Right atrium auricular region (tissue), 2 donors: ENCODE data around the gene ZC3H4. TPM values are rescaled to one million over a fixed set of nuclear protein-coding genes. Genes with fewer than 3 reads are reported as not detected.
A peak's percentile ranks its signal among the peaks of the same experiment; 100 is the strongest.

ENCODE experiments used
- DNase-seq: peaks from one replicate; pipeline ENCODE4 v3.0.0-alpha.2; 2019; ENCODE audit warnings: low spot score
- H3K27ac ChIP-seq, 2 donors: fragments of 200-600 bp; sonication (generic); 1 replicate in 1 of 2; 2 replicates in 1 of 2; pipeline ENCODE4 v1.5.1; 2016 to 2019
- H3K27me3 ChIP-seq, 2 donors: fragments of 200-600 bp; sonication (generic); one replicate each; pipeline versions ENCODE4 v1.5.1 to v1.6.0; 2017 to 2019
- H3K36me3 ChIP-seq: fragments of 200-600 bp; sonication (generic); one replicate; pipeline ENCODE4 v1.5.1; 2016
- H3K4me1 ChIP-seq, 2 donors: fragments of 200-600 bp; sonication (generic); one replicate each; pipeline versions ENCODE4 v1.5.1 to v1.6.0; 2017 to 2019
- H3K4me3 ChIP-seq, 2 donors: fragments of 200-600 bp; sonication (generic); 1 replicate in 1 of 2; 2 replicates in 1 of 2; pipeline ENCODE4 v1.5.1; 2017 to 2019; ENCODE audit warnings: mild to moderate bottlenecking in 1 of 2, moderate library complexity in 1 of 2
- H3K9me3 ChIP-seq, 2 donors: fragments of 200-600 bp; sonication (generic); one replicate each; pipeline ENCODE4 v1.5.1; 2019
- CTCF ChIP-seq, 2 donors: fragments of 200-600 bp; sonication (generic); IDR thresholded peaks; one replicate each; pipeline ENCODE4 v1.5.1; 2019; ENCODE audit warnings: antibody characterized with exemption in 2 of 2
- total RNA-seq, 2 donors: library from RNA; depleted of rRNA; stranded (reverse); fragments of >200 nt; gene quantifications; one replicate each; pipeline ENCODE4 v1.1.0, GENCODE V29; 2016

Gene ZC3H4
- total RNA-seq, 2 donors from 2014 or later = 15.4 to 18.0 TPM

- Histone ChIP-seq H3K4me3 (no peak overlapping the region), H3K27me3 (no peaks in the 10 kb centered on the region), H3K4me1 (peaks cover 0 to 65% of the 10 kb centered on the region in 2 donors), H3K9me3 (no peaks in the 10 kb centered on the region), H3K27ac (peak overlapping the region; percentile 99 to 100), H3K36me3 (no peaks in the 10 kb centered on the region)
- no peak for TF ChIP-seq CTCF (IDR thresholded peaks at IDR 0.05)
- no peak for DNase-seq
These were observed 5.4 kb downstream of the ZC3H4 start for GRCh38 chr19:47107953-47108746.

GRCh38 chr19:47107202-47107952 lies 6.2 kb downstream of the ZC3H4 start:
- no peak for TF ChIP-seq CTCF (IDR thresholded peaks at IDR 0.05)
- Histone ChIP-seq H3K27ac (peak overlapping the region; percentile 99 to 100), H3K4me1 (peaks cover 0 to 72% of the 10 kb centered on the region in 2 donors), H3K9me3 (no peaks in the 10 kb centered on the region), H3K4me3 (no peak overlapping the region), H3K27me3 (no peaks in the 10 kb centered on the region), H3K36me3 (no peaks in the 10 kb centered on the region)
- DNase-seq = no peak

GRCh38 chr19:47106821-47107201 lies 6.8 kb downstream of the ZC3H4 start:
- Histone ChIP-seq H3K4me1 (peaks cover 0 to 78% of the 10 kb centered on the region in 2 donors), H3K27ac (peak overlapping the region; percentile 99 to 100), H3K9me3 (no peaks in the 10 kb centered on the region), H3K4me3 (no peak overlapping the region), H3K36me3 (no peaks in the 10 kb centered on the region), H3K27me3 (no peaks in the 10 kb centered on the region)
- TF ChIP-seq CTCF (IDR thresholded peaks at IDR 0.05) = no peak
- no peak for DNase-seq

- Histone ChIP-seq H3K36me3 (no peaks in the 10 kb centered on the region), H3K9me3 (no peaks in the 10 kb centered on the region), H3K27me3 (no peaks in the 10 kb centered on the region), H3K4me3 (no peak overlapping the region), H3K4me1 (peaks cover 0 to 78% of the 10 kb centered on the region in 2 donors), H3K27ac (peak overlapping the region; percentile 99 to 100)
- DNase-seq = no peak
- no peak for TF ChIP-seq CTCF (IDR thresholded peaks at IDR 0.05)
These were observed 7.7 kb downstream of the ZC3H4 start for GRCh38 chr19:47105874-47106273.

GRCh38 chr19:47104680-47105079 lies 8.9 kb downstream of the ZC3H4 start:
- H3K36me3 ChIP-seq = no peaks in the 10 kb centered on the region
- peak overlapping the region in 1 of 2 donors; percentile 99 for H3K27ac ChIP-seq
- H3K4me3 ChIP-seq = no peak overlapping the region
- no peaks in the 10 kb centered on the region for H3K27me3 ChIP-seq
- no peaks in the 10 kb centered on the region for H3K9me3 ChIP-seq
- no peak for DNase-seq
- TF ChIP-seq CTCF (IDR thresholded peaks at IDR 0.05) = no peak
- H3K4me1 ChIP-seq = peaks cover 0 to 66% of the 10 kb centered on the region in 2 donors
